RWPE2 (cell line): Measurements from ENCODE around the gene SCN3B.
A peak's percentile ranks its signal among the peaks of the same experiment; 100 is the strongest.

ENCODE experiments used
- ATAC-seq: fragments of 200-7000 bp; cut with Tn5 transposase; 3 replicates; pipeline ENCODE4 v1.9.1; 2021; ENCODE audit warnings: low read depth
- DNase-seq: peaks from one replicate; pipeline ENCODE4 v3.0.0-alpha.2; 2020; ENCODE audit warnings: low spot score
- H3K27ac ChIP-seq: fragments of 450-650 bp; 2 replicates; pipeline ENCODE4 v1.5.1; 2017; ENCODE audit warnings: mild to moderate bottlenecking; ENCODE audit not compliant: poor library complexity, severe bottlenecking
- H3K27me3 ChIP-seq: fragments of 250-450 bp; sonication (Bioruptor Pico); 2 replicates; pipeline ENCODE4 v1.5.1; 2021; ENCODE audit warnings: mild to moderate bottlenecking, moderate library complexity; ENCODE audit not compliant: insufficient read depth, poor library complexity, severe bottlenecking
- H3K36me3 ChIP-seq: fragments of 250-450 bp; sonication (Bioruptor Pico); 2 replicates; pipeline ENCODE4 v1.5.1; 2020; ENCODE audit warnings: low read depth, mild to moderate bottlenecking, moderate library complexity
- H3K4me1 ChIP-seq: fragments of 250-450 bp; sonication (Bioruptor Pico); 2 replicates; pipeline ENCODE4 v1.5.1; 2021; ENCODE audit warnings: mild to moderate bottlenecking, moderate library complexity; ENCODE audit not compliant: insufficient read depth, poor library complexity, severe bottlenecking
- H3K4me3 ChIP-seq: fragments of 250-450 bp; sonication (Bioruptor Pico); 2 replicates; pipeline ENCODE4 v1.5.1; 2021; ENCODE audit warnings: mild to moderate bottlenecking, moderate library complexity; ENCODE audit not compliant: severe bottlenecking
- H3K9me3 ChIP-seq: fragments of 250-450 bp; sonication (Bioruptor Pico); 2 replicates; pipeline ENCODE4 v1.5.1; 2021; ENCODE audit warnings: mild to moderate bottlenecking, moderate library complexity; ENCODE audit not compliant: severe bottlenecking
- CTCF ChIP-seq: fragments of 450-650 bp; IDR thresholded peaks from one replicate; pipeline ENCODE4 v1.5.1; 2017; ENCODE audit warnings: mild to moderate bottlenecking, moderate library complexity; ENCODE audit not compliant: poor library complexity, severe bottlenecking

Gene SCN3B, protein sequence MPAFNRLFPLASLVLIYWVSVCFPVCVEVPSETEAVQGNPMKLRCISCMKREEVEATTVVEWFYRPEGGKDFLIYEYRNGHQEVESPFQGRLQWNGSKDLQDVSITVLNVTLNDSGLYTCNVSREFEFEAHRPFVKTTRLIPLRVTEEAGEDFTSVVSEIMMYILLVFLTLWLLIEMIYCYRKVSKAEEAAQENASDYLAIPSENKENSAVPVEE

GRCh38 chr11:123654566-123655081, at the start of gene SCN3B:
SCN3B (minus strand) TSS chr11:123654624; CDS start chr11:123653801, 823 bp downstream.
- DNase-seq, result peak; percentile 68
- Histone ChIP-seq H3K27me3 (peaks cover 14% of the 10 kb centered on the region), H3K36me3 (no peaks in the 10 kb centered on the region), H3K9me3 (no peaks in the 10 kb centered on the region), H3K4me3 (peak within 1 kb of the TSS; percentile 37), H3K4me1 (no peaks in the 10 kb centered on the region), H3K27ac (no peak within 1 kb of the TSS)
- no peak for TF ChIP-seq CTCF
- ATAC-seq, result peak; percentile 92

- H3K27ac ChIP-seq, result no peak overlapping the region
- TF ChIP-seq CTCF, result no peak
- H3K9me3 ChIP-seq, result no peaks in the 10 kb centered on the region
- ATAC-seq, result no peak
- H3K4me3 ChIP-seq, result no peak overlapping the region
- no peaks in the 10 kb centered on the region for H3K27me3 ChIP-seq
- no peaks in the 10 kb centered on the region for H3K4me1 ChIP-seq
- DNase-seq, result no peak
- no peaks in the 10 kb centered on the region for H3K36me3 ChIP-seq
These were observed 48.3 kb upstream of the SCN3B start for GRCh38 chr11:123702696-123703095.

DNA sequence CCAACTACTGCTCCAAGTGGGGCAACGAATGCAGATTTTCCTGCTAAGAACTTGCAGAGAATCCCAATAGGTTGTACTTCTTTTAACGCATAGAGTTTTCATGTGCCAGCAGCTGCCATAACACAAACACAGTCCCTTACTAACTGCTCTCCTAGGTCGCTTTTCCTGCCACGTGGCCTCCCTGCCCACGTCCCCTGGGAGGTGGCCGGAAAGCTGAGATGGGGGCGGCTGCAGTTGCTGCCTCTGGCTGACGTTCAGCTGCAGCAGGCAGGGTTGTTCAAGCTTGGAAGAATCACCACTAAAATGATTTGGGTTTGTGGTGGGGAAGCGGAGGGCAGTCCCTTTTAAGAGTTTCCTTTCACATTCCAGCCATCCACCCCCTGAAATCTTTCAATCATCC, 47.7 kb upstream of the SCN3B start:
- ATAC-seq (no peak), DNase-seq (no peak)
- H3K27ac ChIP-seq, result no peak overlapping the region
- no peak overlapping the region for H3K4me3 ChIP-seq
- H3K9me3 ChIP-seq, result no peaks in the 10 kb centered on the region
- H3K27me3 ChIP-seq, result no peaks in the 10 kb centered on the region
- no peaks in the 10 kb centered on the region for H3K4me1 ChIP-seq
- no peak for TF ChIP-seq CTCF
- no peaks in the 10 kb centered on the region for H3K36me3 ChIP-seq

GRCh38 chr11:123700772-123701171, 46.3 kb upstream of the SCN3B start:
- no peak for TF ChIP-seq CTCF
- DNase-seq (no peak), ATAC-seq (no peak)
- H3K36me3 ChIP-seq, result no peaks in the 10 kb centered on the region
- no peak overlapping the region for H3K27ac ChIP-seq
- no peaks in the 10 kb centered on the region for H3K27me3 ChIP-seq
- H3K9me3 ChIP-seq, result no peaks in the 10 kb centered on the region
- H3K4me1 ChIP-seq, result no peaks in the 10 kb centered on the region
- H3K4me3 ChIP-seq, result no peak overlapping the region

DNA sequence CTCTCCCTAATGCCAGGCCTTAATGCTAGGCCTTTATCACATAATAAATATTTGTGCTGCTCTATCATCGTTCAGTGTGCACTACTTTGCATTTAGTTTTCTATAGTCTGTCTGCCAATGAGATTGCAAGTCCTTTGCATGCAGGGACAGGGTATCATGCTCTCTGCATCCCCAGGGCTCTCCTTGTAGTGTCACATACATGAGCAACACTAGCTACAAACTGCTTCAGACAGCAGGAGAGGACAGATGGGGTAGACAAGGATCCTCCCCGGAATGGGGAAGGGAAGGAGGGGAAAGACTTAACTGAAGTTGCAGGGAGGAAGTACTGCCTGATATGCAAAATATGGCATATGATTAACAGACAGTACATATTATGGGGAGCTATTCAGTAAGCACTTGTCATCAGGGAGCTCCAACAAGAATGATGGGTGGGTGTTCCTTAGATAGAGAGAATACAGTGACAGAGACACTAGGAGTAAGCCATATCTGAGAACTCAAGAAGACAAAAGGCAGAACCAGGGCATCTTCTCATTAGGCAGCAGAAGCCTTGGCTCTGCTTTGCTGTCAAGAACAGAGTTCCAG, 44.2 kb upstream of the SCN3B start:
- H3K9me3 ChIP-seq, result no peaks in the 10 kb centered on the region
- H3K36me3 ChIP-seq, result no peaks in the 10 kb centered on the region
- peaks cover 7% of the 10 kb centered on the region for H3K4me1 ChIP-seq
- no peaks in the 10 kb centered on the region for H3K27me3 ChIP-seq
- TF ChIP-seq CTCF, result no peak
- DNase-seq, result no peak
- H3K27ac ChIP-seq, result no peak overlapping the region
- H3K4me3 ChIP-seq, result no peak overlapping the region
- no peak for ATAC-seq
